Activated CD8-positive, alpha-beta memory T cell treated with anti-CD3 and anti-CD28 coated beads, Interleukin-2, amount 50 U/mL, for 4 hours (primary cell): ENCODE results near the gene CYTH3.
"Not testable (repeated sequence)": the region's sequence is repeated elsewhere in the genome, so short reads cannot be mapped to it uniquely, and the experiment has no call there.

ENCODE experiments used
- DNase-seq: peaks from one replicate; pipeline ENCODE4 v3.0.0-alpha.2; 2020

Gene CYTH3

GRCh38 chr7:6227294-6227846 lies 45.1 kb downstream of the CYTH3 start:
- DNase-seq: no peak

GRCh38 chr7:6226194-6226799 lies 46.1 kb downstream of the CYTH3 start:
- no peak for DNase-seq

DNA sequence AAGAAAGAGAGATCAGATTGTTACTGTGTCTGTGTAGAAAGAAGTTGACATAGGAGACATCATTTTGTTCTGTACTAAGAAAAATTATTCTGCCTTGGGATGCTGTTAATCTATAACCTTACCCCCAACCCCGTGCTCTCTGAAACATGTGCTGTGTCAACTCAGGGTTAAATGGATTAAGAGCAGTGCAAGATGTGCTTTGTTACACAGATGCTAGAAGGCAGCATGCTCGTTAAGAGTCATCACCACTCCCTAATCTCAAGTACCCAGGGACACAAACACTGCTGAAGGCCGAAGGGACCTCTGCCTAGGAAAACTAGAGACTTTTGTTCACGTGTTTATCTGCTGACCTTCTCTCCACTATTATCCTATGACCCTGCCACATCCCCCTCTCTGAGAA lies 49.0 kb downstream of the CYTH3 start:
- DNase-seq: not testable (repeated sequence)

DNA sequence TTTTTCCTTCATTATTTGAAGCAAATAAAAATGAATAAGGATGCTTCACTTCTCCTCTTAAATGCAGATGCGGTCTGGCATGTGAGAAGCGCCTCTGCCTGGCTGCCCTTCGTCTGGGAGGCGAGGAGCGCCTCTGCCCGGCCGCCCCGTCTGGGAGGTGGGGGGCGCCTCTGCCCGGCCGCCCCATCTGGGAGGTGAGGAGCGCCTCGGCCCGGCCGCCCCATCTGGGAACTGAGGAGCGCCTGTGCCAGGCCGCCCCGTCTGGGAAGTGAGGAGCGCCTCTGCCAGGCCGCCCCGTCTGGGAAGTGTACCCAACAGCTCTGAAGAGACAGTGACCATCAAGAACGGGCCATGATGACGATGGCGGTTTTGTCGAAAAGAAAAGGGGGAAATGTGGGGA lies 49.4 kb downstream of the CYTH3 start:
- DNase-seq: not testable (repeated sequence)

DNA sequence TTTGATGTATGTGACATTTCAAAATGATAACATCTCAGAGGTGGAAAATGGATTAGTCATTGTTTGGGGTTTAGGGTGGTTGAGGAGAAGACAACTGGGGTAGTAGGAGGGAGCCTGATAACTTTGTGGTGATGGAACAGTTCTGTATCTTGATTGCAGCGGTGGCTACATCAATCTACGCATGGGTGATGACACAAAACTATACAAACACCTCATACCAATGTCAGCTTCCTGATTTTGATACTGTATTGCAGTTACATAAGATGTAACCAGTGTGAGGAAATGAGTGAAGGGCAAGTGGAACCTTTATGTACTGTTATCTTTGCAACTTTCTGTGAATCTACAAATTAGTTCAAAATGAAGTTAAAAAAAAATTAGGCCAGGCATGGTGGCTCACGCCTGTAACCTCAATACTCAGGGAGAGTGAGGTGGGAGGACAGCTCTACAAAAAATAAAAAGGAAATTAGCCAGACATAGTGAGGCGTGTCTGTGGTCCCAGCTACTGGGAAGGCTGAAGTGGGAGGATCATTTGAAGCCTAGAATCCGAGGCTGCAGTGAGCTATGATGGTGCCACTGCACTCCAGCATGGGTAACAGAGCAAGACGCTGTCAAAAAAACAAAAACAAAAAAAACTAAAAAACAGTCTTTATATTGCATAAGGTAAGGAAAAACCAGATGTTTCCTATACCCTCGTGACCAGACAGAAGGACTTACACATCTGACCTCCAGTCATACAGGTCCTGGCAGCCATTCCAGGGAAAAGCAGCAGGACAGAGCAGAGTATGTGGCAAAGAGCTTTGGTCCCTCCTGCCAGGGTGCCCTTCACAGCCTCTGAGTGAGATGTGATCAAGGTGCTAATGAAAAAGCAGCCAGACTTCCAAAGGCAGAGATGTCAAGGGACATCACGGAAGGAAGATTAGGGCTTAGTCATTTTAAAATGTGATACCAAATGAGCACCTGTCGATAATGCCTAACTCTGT lies 50.8 kb downstream of the CYTH3 start:
- no peak for DNase-seq

DNA sequence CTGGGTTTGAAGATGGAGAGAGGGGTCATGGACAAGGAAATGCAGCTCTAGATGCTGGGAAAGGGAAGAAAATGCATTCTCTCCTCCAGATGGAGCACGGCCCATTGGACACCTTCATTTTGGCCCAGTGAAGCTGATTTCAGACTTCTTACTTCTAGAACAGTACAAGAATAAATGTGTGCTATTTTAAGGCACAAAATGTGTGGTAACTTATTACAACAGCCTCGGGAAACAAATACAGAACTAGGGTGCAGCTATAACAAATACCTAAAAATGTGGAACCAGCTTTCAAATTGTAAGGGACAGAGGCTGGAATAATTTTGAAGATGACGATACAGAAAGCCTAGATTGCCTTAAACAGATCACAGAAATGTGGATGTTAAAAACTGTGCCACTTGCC lies 54.1 kb downstream of the CYTH3 start:
- no peak for DNase-seq

GRCh38 chr7:6212008-6212407 lies 60.4 kb downstream of the CYTH3 start:
- DNase-seq: no peak

DNA sequence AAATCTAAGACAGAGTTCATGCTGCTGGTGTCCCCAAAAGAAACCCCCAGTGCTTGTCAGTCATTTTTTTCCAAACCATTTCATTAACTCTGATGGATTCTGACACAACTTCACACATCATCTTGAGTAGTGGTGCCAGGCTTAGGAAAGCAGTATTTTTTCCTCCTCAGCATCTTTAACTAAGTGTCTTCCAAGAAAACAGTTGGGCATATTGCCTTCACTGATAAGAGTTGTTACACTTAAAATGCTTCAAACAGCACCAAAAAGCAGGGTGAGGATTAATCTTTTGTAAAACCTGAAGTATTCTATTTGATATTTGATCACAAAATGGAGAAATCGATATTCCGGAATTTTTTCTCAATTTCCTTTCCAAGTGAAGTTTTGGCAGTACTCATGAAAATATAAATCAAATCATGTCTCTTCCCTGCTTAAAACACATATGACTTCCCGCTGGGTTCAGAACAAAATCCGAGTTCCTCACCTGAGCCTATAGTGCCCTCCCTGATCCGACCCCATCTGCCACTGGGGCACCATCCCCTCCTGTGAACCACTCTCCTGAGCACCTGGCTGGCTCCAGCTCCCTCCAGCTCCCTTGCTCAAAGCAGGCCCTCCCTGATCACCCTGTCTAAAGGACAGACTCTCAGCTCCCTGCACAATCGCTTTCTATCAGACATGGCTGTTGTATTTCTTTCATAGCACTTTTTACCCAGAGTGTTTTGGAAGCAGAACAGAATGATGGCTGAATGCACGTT lies 61.6 kb downstream of the CYTH3 start:
- DNase-seq: no peak

DNA sequence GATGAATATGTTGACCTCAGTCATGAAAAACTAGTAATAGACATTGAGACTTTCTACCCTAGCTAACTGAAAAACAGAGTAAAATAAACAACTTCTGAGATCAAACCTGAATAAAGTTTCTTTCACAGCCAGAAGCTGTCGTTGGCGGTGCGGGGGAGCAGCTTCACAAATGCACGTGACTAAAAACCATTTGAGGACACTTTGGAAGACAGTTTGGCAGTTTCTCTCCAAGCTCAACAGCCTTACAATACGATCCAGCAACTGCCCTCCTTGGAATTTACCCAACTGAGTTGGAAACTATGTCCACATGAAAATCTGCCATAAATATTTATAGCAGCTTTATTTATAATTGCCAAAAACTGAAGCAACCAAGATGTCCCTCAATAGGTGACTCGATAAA lies 63.1 kb downstream of the CYTH3 start:
- no peak for DNase-seq

- DNase-seq: no peak
Measured at GRCh38 chr7:6208573-6209328, 63.7 kb downstream of the CYTH3 start.

- no peak for DNase-seq
Measured at GRCh38 chr7:6205971-6206660, 66.3 kb downstream of the CYTH3 start.

- DNase-seq: no peak
Measured at GRCh38 chr7:6203381-6203780, 69.0 kb downstream of the CYTH3 start.

DNA sequence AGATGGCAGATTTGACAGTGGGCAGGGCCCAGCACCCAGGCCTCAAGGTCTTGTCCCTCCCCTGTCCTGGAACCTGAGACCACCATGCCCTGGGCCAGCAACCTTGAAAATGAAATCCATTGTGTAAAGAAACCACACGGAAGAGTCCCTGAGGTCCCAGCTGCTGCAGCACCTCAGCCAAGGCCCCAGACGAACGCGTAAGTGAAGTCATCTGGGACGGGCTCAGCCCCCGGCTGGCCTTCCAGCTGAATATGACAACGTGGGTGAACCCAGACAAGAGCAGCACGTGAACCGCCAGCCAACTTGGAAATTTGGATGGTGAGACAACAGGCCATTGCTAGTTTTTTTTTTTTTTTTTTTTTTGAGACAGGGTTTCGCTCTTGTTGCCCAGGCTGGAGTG lies 70.3 kb downstream of the CYTH3 start:
- DNase-seq: no peak

GRCh38 chr7:6200971-6201370 lies 71.5 kb downstream of the CYTH3 start:
- no peak for DNase-seq

DNA sequence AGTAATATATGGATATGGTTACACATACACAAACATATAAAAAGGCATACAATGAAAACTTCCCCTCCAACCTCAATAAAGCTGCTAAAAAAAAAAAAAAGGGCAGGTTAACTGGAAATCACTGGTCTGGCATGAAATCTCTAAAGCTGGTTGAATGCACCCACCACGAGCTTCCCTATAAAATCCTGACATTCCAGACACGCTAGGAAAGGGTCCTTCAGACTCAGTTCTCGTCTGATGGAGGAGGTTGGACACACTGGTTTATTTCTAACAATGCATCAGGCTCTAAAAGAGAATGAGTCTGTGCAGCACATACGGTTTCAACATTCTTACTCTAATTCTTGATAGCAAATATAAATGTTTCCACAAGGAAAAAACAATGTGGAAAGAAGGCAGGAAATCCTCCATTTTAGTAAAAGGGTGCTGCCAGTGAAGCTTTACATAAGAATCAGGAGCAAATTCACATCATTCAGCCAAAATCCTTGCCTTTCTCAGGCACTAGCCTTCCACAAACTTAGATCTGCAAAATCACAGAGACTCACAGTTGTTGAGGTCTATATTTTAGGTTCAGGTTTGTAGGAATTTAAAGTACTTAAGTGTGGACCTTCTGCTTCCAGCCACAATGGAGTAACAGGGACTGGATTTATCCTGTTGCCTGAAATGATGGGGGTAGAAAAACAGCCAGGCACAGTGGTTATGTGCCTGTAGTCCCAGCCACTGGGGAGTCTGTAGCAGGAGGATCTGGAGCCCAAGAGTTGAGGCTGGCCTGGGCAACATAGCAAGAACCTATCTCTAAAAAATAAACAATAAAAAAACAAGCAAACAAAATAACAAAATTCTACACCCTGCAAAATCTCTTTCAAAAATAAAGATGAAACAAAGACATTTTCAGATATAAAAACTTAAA lies 73.5 kb downstream of the CYTH3 start:
- no peak for DNase-seq

- DNase-seq: no peak
Measured at GRCh38 chr7:6197801-6198551, 74.4 kb downstream of the CYTH3 start.

DNA sequence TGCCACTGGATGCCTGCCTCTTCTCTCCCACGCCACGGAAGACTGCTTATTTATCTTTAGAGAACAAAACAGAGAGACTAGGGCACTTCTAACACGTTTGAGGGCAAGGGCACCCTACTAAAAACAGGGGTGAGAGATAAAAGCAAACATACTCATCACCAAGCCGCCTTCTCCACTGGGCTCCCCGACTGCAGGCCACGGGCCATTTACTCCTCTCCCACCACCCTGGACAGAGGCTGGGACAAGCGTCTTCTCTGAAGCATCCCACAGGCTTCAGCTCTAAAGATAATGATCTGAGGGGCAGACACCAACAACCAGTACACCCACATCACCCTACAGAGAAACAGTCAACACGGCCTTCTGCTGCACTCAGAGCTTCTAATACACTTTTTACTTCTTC lies 78.7 kb downstream of the CYTH3 start:
- no peak for DNase-seq

- DNase-seq: not testable (repeated sequence)
Measured at GRCh38 chr7:6190563-6190962, 81.9 kb downstream of the CYTH3 start.

DNA sequence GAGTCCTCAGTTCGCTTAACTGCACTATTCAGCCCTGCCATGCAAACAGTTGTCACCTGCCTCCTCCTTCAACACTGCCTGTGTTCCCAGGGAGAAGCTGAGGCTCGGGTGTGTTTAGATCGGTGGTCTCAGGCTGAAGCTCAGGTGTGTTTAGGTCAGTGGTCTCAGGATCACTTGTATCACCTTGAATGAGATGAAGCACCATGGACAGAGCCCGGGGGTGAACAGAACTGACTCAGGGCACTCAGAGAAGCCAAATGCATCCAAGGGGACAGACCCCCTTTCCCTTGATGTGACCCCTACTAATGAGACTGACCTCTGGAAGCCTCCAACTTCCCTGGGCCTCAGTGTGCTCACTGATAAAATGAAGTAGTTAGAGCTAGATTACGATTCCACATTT lies 84.0 kb downstream of the CYTH3 start:
- no peak for DNase-seq

DNA sequence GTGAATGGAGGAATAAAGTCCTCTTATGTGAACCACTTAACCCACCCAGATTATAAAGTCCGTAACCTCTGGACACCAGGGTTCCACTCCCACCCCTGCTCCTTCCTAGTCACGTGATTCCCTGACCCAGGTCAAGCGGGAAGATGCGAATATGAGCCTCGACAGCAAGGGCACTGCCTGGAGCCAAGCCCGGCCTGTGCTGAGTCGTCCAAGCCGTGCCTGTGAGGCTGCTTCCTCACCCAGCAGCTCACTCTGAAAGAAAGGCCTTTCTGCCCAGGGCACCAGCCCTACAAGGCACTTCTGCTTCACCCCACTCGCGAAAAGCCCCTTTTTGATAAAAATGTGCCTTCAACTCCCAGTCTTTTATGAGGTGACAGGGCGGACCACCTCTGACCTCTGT lies 85.8 kb downstream of the CYTH3 start:
- no peak for DNase-seq
